ENCODE measurements around the gene MYPN. TPM values are rescaled to one million over a fixed set of nuclear protein-coding genes. Genes with fewer than 3 reads are reported as not detected.
"Not testable (repeated sequence)": the region's sequence is repeated elsewhere in the genome, so short reads cannot be mapped to it uniquely, and the experiment has no call there.

Gene MYPN
- total RNA-seq, 2 experiments from 2014 or later: not detected

GRCh38 chr10:68138526-68138925, 29.2 kb downstream of the MYPN start:
- Mint-ChIP-seq H3K4me3 (no peak overlapping the region), H3K27me3 (peaks cover 16% of the 10 kb centered on the region), H3K36me3 (no peaks in the 10 kb centered on the region), H3K9me3 (no peaks in the 10 kb centered on the region), H3K27ac (no peak overlapping the region), H3K4me1 (no peaks in the 10 kb centered on the region)
- no peak for DNase-seq

GRCh38 chr10:68139448-68140272, 30.4 kb downstream of the MYPN start:
- Mint-ChIP-seq H3K4me3 (no peak overlapping the region), H3K27me3 (peaks cover 16% of the 10 kb centered on the region), H3K27ac (no peak overlapping the region), H3K4me1 (no peaks in the 10 kb centered on the region), H3K9me3 (no peaks in the 10 kb centered on the region), H3K36me3 (no peaks in the 10 kb centered on the region)
- no peak for DNase-seq

GRCh38 chr10:68142761-68143160, 33.5 kb downstream of the MYPN start:
- DNase-seq: no peak
- no peak overlapping the region for H3K27ac Mint-ChIP-seq
- H3K4me1 Mint-ChIP-seq: no peaks in the 10 kb centered on the region
- H3K36me3 Mint-ChIP-seq: no peaks in the 10 kb centered on the region
- H3K27me3 Mint-ChIP-seq: peaks cover 24% of the 10 kb centered on the region
- no peak overlapping the region for H3K4me3 Mint-ChIP-seq
- no peaks in the 10 kb centered on the region for H3K9me3 Mint-ChIP-seq

GRCh38 chr10:68144709-68145108, 35.4 kb downstream of the MYPN start:
- no peaks in the 10 kb centered on the region for H3K36me3 Mint-ChIP-seq
- no peaks in the 10 kb centered on the region for H3K4me1 Mint-ChIP-seq
- no peaks in the 10 kb centered on the region for H3K9me3 Mint-ChIP-seq
- DNase-seq: no peak
- peaks cover 25% of the 10 kb centered on the region for H3K27me3 Mint-ChIP-seq
- no peak overlapping the region for H3K27ac Mint-ChIP-seq
- H3K4me3 Mint-ChIP-seq: no peak overlapping the region

- H3K27me3 Mint-ChIP-seq: peaks cover 15% of the 10 kb centered on the region
- DNase-seq: no peak
- H3K36me3 Mint-ChIP-seq: no peaks in the 10 kb centered on the region
- H3K9me3 Mint-ChIP-seq: no peaks in the 10 kb centered on the region
- H3K4me3 Mint-ChIP-seq: no peak overlapping the region
- no peak overlapping the region for H3K27ac Mint-ChIP-seq
- H3K4me1 Mint-ChIP-seq: no peaks in the 10 kb centered on the region
Observed at GRCh38 chr10:68145705-68146104, 36.4 kb downstream of the MYPN start.

- Mint-ChIP-seq H3K27ac (no peak overlapping the region), H3K4me1 (no peaks in the 10 kb centered on the region), H3K36me3 (no peaks in the 10 kb centered on the region), H3K27me3 (peaks cover 14% of the 10 kb centered on the region), H3K9me3 (no peaks in the 10 kb centered on the region), H3K4me3 (no peak overlapping the region)
- DNase-seq: no peak
Observed at GRCh38 chr10:68146133-68146532, 36.8 kb downstream of the MYPN start.

- Mint-ChIP-seq H3K4me3 (no peak overlapping the region), H3K27me3 (peaks cover 2% of the 10 kb centered on the region), H3K36me3 (no peaks in the 10 kb centered on the region), H3K9me3 (no peaks in the 10 kb centered on the region), H3K4me1 (peaks cover 2% of the 10 kb centered on the region), H3K27ac (no peak overlapping the region)
- DNase-seq: no peak
Observed at GRCh38 chr10:68151453-68151852, 42.2 kb downstream of the MYPN start.

- DNase-seq: no peak
- Mint-ChIP-seq H3K36me3 (no peaks in the 10 kb centered on the region), H3K27ac (no peak overlapping the region), H3K4me1 (peaks cover 2% of the 10 kb centered on the region), H3K4me3 (no peak overlapping the region), H3K27me3 (peaks cover 5% of the 10 kb centered on the region), H3K9me3 (no peaks in the 10 kb centered on the region)
Observed at GRCh38 chr10:68153473-68154210, 44.4 kb downstream of the MYPN start.

- H3K4me3 Mint-ChIP-seq: no peak overlapping the region
- no peak overlapping the region for H3K27ac Mint-ChIP-seq
- H3K4me1 Mint-ChIP-seq: peaks cover 2% of the 10 kb centered on the region
- DNase-seq: no peak
- H3K36me3 Mint-ChIP-seq: no peaks in the 10 kb centered on the region
- peaks cover 5% of the 10 kb centered on the region for H3K27me3 Mint-ChIP-seq
- H3K9me3 Mint-ChIP-seq: no peaks in the 10 kb centered on the region
Observed at GRCh38 chr10:68154211-68154497, 44.9 kb downstream of the MYPN start.

- Mint-ChIP-seq H3K36me3 (no peaks in the 10 kb centered on the region), H3K4me3 (no peak overlapping the region), H3K27me3 (peaks cover 5% of the 10 kb centered on the region), H3K9me3 (no peaks in the 10 kb centered on the region), H3K27ac (no peak overlapping the region), H3K4me1 (peaks cover 2% of the 10 kb centered on the region)
- DNase-seq: no peak
Observed at GRCh38 chr10:68155615-68156210, 46.4 kb downstream of the MYPN start.

- Mint-ChIP-seq H3K9me3 (no peaks in the 10 kb centered on the region), H3K4me3 (no peak overlapping the region), H3K27ac (no peak overlapping the region), H3K36me3 (no peaks in the 10 kb centered on the region), H3K4me1 (peaks cover 2% of the 10 kb centered on the region), H3K27me3 (peaks cover 8% of the 10 kb centered on the region)
- DNase-seq: peak; percentile 29
Observed at GRCh38 chr10:68156373-68157185, 47.3 kb downstream of the MYPN start.

GRCh38 chr10:68157522-68157921, 48.2 kb downstream of the MYPN start:
- not testable (repeated sequence) for H3K4me3 Mint-ChIP-seq, H3K27ac Mint-ChIP-seq, H3K9me3 Mint-ChIP-seq, H3K27me3 Mint-ChIP-seq, DNase-seq, H3K36me3 Mint-ChIP-seq, H3K4me1 Mint-ChIP-seq

- peaks cover 8% of the 10 kb centered on the region for H3K27me3 Mint-ChIP-seq
- H3K27ac Mint-ChIP-seq: no peak overlapping the region
- no peaks in the 10 kb centered on the region for H3K9me3 Mint-ChIP-seq
Observed at GRCh38 chr10:68158031-68158430, 48.7 kb downstream of the MYPN start.

GRCh38 chr10:68163735-68164134, 54.4 kb downstream of the MYPN start:
- Mint-ChIP-seq H3K27ac (no peak overlapping the region), H3K4me3 (no peak overlapping the region), H3K9me3 (no peaks in the 10 kb centered on the region), H3K4me1 (peaks cover 5% of the 10 kb centered on the region), H3K36me3 (no peaks in the 10 kb centered on the region), H3K27me3 (peaks cover 9% of the 10 kb centered on the region)
- DNase-seq: no peak

More at GRCh38 chr10:68158031-68158430, 48.7 kb downstream of the MYPN start:
- no peaks in the 10 kb centered on the region for H3K36me3 Mint-ChIP-seq
- peaks cover 2% of the 10 kb centered on the region for H3K4me1 Mint-ChIP-seq
- no peak overlapping the region for H3K4me3 Mint-ChIP-seq
- no peak for DNase-seq

GRCh38 chr10:68165643-68166042, 56.4 kb downstream of the MYPN start:
- H3K9me3 Mint-ChIP-seq: no peaks in the 10 kb centered on the region
- H3K4me3 Mint-ChIP-seq: no peak overlapping the region
- H3K4me1 Mint-ChIP-seq: peaks cover 5% of the 10 kb centered on the region
- peaks cover 9% of the 10 kb centered on the region for H3K27me3 Mint-ChIP-seq
- H3K27ac Mint-ChIP-seq: no peak overlapping the region
- DNase-seq: no peak
- H3K36me3 Mint-ChIP-seq: no peaks in the 10 kb centered on the region
